HEK293 (cell line): ENCODE results near the gene CDH8.

Source experiments
- TCF7L2 ChIP-seq: IDR thresholded peaks from 2 replicates; pipeline ENCODE4 v1.6.1; 2011; ENCODE audit warnings: low read depth, mild to moderate bottlenecking, inconsistent platforms, low read length, moderate library complexity, borderline replicate concordance
- YY2 ChIP-seq: fragments of 450-650 bp; formaldehyde crosslinking; IDR thresholded peaks from 2 replicates; pipeline ENCODE4 v1.5.1; 2016; ENCODE audit warnings: missing biosample characterization, missing genetic modification characterization
- ZFP3 ChIP-seq: fragments of 450-650 bp; formaldehyde crosslinking; IDR thresholded peaks from 2 replicates; pipeline ENCODE4 v1.5.1; 2016; ENCODE audit warnings: low read depth, missing biosample characterization, missing genetic modification characterization
- ZNF169 ChIP-seq: fragments of 450-650 bp; formaldehyde crosslinking; IDR thresholded peaks from 2 replicates; pipeline ENCODE4 v1.5.1; 2016; ENCODE audit warnings: missing biosample characterization, missing genetic modification characterization
- ZNF398 ChIP-seq: fragments of 450-650 bp; formaldehyde crosslinking; IDR thresholded peaks from 2 replicates; pipeline ENCODE4 v1.5.1; 2017; ENCODE audit warnings: missing biosample characterization, missing genetic modification characterization
- ZNF529 ChIP-seq: fragments of 450-650 bp; formaldehyde crosslinking; IDR thresholded peaks from 2 replicates; pipeline ENCODE4 v1.5.1; 2017; ENCODE audit warnings: missing genetic modification characterization, missing biosample characterization; ENCODE audit not compliant: insufficient replicate concordance

DNA sequence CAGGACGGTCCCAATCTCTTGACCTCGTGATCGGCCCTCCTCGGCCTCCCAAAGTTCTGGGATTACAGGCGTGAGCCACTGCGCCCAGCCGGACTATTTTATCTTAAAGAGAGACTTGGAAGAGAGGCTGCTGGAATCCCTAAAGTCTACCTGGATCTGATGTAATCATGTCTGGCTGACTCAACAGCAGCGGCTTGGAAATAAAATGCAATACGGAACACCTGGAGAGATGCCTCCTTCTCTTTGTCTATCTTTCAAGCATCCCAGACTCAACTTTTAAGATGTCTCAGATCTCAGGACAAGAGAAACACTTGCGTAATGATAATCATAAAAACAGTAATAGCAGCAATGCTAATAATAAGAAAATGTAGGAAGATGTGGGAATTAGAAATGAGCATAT, 95.6 kb downstream of the CDH8 start:
- TF ChIP-seq ZNF169 (tag by site-specific recombination) (no peak), ZFP3 (tag by site-specific recombination) (no peak), TCF7L2 (no peak), ZNF398 (no peak), ZNF529 (no peak), YY2 (tag by site-specific recombination) (no peak)
